Loucy (cell line): ENCODE results near the gene SCNN1A.

Experiments
- H2AFZ ChIP-seq: fragments of 200-600 bp; sonication (generic); 2 replicates; pipeline ENCODE4 v1.6.0; 2016; ENCODE audit warnings: antibody characterized with exemption, mild to moderate bottlenecking, low read length, moderate library complexity
- H3F3A ChIP-seq: fragments of 200-600 bp; 2 replicates; pipeline ENCODE4 v1.6.0; 2016; ENCODE audit warnings: antibody characterized with exemption, low read depth, mild to moderate bottlenecking
- H3K27me3 ChIP-seq: fragments of 200-600 bp; sonication (generic); 2 replicates; pipeline ENCODE4 v1.6.1; 2014; ENCODE audit warnings: low read length, mild to moderate bottlenecking; ENCODE audit not compliant: insufficient read depth, poor library complexity, severe bottlenecking
- H3K36me3 ChIP-seq: fragments of 200-600 bp; sonication (generic); 2 replicates; pipeline ENCODE4 v1.6.1; 2016; ENCODE audit warnings: low read length; ENCODE audit not compliant: insufficient read depth
- H3K4me1 ChIP-seq: fragments of 200-600 bp; sonication (generic); 2 replicates; pipeline ENCODE4 v1.5.1; 2014; ENCODE audit warnings: low read length, mild to moderate bottlenecking; ENCODE audit not compliant: insufficient read depth, poor library complexity, severe bottlenecking
- H3K4me2 ChIP-seq: fragments of 200-600 bp; sonication (generic); 2 replicates; pipeline ENCODE4 v1.6.0; 2014; ENCODE audit warnings: antibody characterized with exemption, low read length, low read depth, mild to moderate bottlenecking; ENCODE audit not compliant: poor library complexity, severe bottlenecking
- H3K4me3 ChIP-seq: fragments of 200-600 bp; sonication (generic); 2 replicates; pipeline ENCODE4 v1.5.1; 2014; ENCODE audit warnings: low read length, mild to moderate bottlenecking, mixed read lengths; ENCODE audit not compliant: poor library complexity, severe bottlenecking
- H3K79me2 ChIP-seq: fragments of 200-600 bp; sonication (generic); 2 replicates; pipeline ENCODE4 v1.6.1; 2014; ENCODE audit warnings: low read length; ENCODE audit not compliant: insufficient read depth
- H3K9ac ChIP-seq: fragments of 200-600 bp; sonication (generic); 2 replicates; pipeline ENCODE4 v1.6.0; 2014; ENCODE audit warnings: mild to moderate bottlenecking, low read depth, low read length, moderate library complexity; ENCODE audit not compliant: poor library complexity, severe bottlenecking
- H3K9me2 ChIP-seq: fragments of 200-600 bp; sonication (generic); replicated peaks from 2 replicates; pipeline ENCODE4 v1.6.1; 2016; ENCODE audit warnings: low read depth, low read length, mixed read lengths
- H3K9me3 ChIP-seq: fragments of 200-600 bp; sonication (generic); 2 replicates; pipeline ENCODE4 v1.6.1; 2014; ENCODE audit warnings: mild to moderate bottlenecking, antibody characterized with exemption, low read length, low read depth; ENCODE audit not compliant: insufficient read depth
- H4K20me1 ChIP-seq: fragments of 200-600 bp; sonication (generic); 2 replicates; pipeline ENCODE4 v1.6.0; 2014; ENCODE audit warnings: antibody characterized with exemption, low read length, mild to moderate bottlenecking; ENCODE audit not compliant: insufficient read depth, poor library complexity, severe bottlenecking
- EZH2phosphoT487 ChIP-seq: fragments of 200-600 bp; IDR thresholded peaks from 2 replicates; pipeline ENCODE4 v1.6.1; 2018; ENCODE audit warnings: antibody characterized with exemption, mild to moderate bottlenecking, moderate library complexity, borderline replicate concordance
- TF ChIP-seq, protein P1 (sequence below): fragments of 200-600 bp; sonication (generic); conservative IDR thresholded peaks from 2 replicates; pipeline ENCODE4 v1.5.1; 2014; ENCODE audit warnings: mild to moderate bottlenecking, antibody characterized with exemption, low read length

The SCNN1A gene

DNA sequence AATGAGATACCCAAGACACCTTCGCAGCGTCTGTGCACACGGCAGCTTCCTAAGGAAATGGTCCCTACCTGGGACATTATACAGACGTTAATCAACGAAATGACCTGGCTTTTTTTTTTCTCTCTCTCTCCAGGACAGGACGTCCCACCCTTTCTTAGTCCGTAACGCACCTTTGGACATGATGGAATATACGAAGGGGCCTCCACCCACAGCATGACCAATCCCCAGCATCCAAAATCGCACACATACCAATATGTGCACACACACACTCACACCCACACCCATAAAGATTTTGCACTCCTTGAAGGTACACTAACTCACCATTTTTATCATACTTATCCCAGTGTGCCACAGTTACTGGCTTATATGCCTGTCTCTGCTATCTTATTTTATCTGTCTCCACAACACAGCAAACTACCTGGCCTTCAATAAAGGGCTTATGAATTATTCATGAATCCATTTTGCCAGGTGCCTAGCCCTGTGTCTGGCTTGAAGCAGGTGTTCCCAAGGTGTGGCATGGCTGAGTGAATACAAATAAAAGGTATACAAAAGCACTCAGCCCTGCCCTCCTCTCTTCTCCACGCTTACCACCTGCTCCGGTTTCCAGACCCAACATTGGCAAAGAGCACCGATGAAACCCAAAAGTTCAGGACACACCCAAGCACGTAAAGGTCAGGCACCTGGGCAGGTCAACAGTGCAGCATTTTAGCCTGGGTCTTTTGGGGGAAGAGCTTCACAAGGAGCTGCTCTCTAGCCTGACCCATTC is 2.2 kb downstream of the SCNN1A start:
- Histone ChIP-seq H3K9me3 (no peaks in the 10 kb centered on the region), H3K79me2 (no peaks in the 10 kb centered on the region), H3K4me1 (peaks cover 59% of the 10 kb centered on the region), H3K36me3 (no peaks in the 10 kb centered on the region), H3K27me3 (no peaks in the 10 kb centered on the region), H3K9ac (peak overlapping the region; percentile 45), H4K20me1 (no peaks in the 10 kb centered on the region), H3F3A (no peaks in the 10 kb centered on the region), H3K4me2 (peak overlapping the region; percentile 58), H3K9me2 (no peaks in the 10 kb centered on the region), H2AFZ (no peak overlapping the region), H3K4me3 (no peak overlapping the region)
- TF ChIP-seq EZH2phosphoT487: no peak
- TF ChIP-seq, protein P1, sequence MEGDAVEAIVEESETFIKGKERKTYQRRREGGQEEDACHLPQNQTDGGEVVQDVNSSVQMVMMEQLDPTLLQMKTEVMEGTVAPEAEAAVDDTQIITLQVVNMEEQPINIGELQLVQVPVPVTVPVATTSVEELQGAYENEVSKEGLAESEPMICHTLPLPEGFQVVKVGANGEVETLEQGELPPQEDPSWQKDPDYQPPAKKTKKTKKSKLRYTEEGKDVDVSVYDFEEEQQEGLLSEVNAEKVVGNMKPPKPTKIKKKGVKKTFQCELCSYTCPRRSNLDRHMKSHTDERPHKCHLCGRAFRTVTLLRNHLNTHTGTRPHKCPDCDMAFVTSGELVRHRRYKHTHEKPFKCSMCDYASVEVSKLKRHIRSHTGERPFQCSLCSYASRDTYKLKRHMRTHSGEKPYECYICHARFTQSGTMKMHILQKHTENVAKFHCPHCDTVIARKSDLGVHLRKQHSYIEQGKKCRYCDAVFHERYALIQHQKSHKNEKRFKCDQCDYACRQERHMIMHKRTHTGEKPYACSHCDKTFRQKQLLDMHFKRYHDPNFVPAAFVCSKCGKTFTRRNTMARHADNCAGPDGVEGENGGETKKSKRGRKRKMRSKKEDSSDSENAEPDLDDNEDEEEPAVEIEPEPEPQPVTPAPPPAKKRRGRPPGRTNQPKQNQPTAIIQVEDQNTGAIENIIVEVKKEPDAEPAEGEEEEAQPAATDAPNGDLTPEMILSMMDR: no peak

DNA sequence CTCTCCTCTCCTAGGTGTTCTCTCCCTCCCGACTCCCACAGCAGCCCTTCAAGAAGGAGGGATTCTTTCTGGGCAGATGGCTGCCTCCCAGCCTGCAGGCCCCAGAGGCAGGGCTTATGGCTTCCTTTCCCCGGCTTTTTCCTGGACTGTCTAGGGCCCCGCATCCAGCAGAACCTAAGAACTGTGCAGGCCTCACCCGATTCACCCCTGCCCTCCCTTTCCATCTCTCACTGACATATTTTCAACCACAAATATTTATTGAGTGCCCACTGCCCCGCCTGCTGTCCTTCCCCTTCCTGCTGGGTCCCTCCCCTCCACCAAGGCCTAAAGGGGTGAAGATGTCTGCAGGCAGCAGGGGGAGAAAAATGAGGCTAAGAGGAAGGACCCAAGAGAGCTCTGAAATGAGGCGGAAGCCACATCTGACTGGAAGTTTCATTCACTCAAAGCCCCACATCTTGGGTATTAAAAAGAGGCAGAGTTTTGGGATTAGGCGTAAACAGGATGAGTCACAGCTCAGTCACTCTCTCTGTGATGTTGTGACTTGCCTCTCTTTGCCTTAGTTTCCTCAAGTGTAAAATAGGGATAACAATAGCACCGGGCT is 2.9 kb downstream of the SCNN1A start:
- Histone ChIP-seq H3K9me2 (no peaks in the 10 kb centered on the region), H3K9ac (peak overlapping the region; percentile 45), H3F3A (peaks cover 4% of the 10 kb centered on the region), H3K27me3 (no peaks in the 10 kb centered on the region), H3K79me2 (no peaks in the 10 kb centered on the region), H3K4me3 (peak overlapping the region; percentile 5), H3K36me3 (no peaks in the 10 kb centered on the region), H4K20me1 (no peaks in the 10 kb centered on the region), H3K4me1 (peaks cover 63% of the 10 kb centered on the region), H3K4me2 (peak overlapping the region; percentile 58), H3K9me3 (no peaks in the 10 kb centered on the region), H2AFZ (peak overlapping the region; percentile 53)
- TF ChIP-seq, protein P1: no peak
- TF ChIP-seq EZH2phosphoT487: no peak

- peak overlapping the region; percentile 54; the same call in 1 of the 2 replicates for H2AFZ ChIP-seq
- no peaks in the 10 kb centered on the region for H4K20me1 ChIP-seq
- no peak for TF ChIP-seq EZH2phosphoT487
- TF ChIP-seq, protein P1: peak; percentile 34
- no peak overlapping the region for H3K4me3 ChIP-seq
- H3K4me1 ChIP-seq: peaks cover 53% of the 10 kb centered on the region
- H3K79me2 ChIP-seq: no peaks in the 10 kb centered on the region
- no peaks in the 10 kb centered on the region for H3K27me3 ChIP-seq
- H3K4me2 ChIP-seq: peak overlapping the region; percentile 32
- H3F3A ChIP-seq: peaks cover 4% of the 10 kb centered on the region
- no peaks in the 10 kb centered on the region for H3K36me3 ChIP-seq
- peak overlapping the region; percentile 42 for H3K9ac ChIP-seq
- H3K9me2 ChIP-seq: no peaks in the 10 kb centered on the region
- no peaks in the 10 kb centered on the region for H3K9me3 ChIP-seq
Observed at GRCh38 chr12:6370994-6371754, 4.2 kb downstream of the SCNN1A start.
